GM21381 (cell line): Measurements from ENCODE around the gene CA14.
A peak's percentile ranks its signal among the peaks of the same experiment; 100 is the strongest.
"Not testable (repeated sequence)": the region's sequence is repeated elsewhere in the genome, so short reads cannot be mapped to it uniquely, and the experiment has no call there.

Source experiments
- ATAC-seq: cut with Tn5 transposase; IDR thresholded peaks from one replicate; pipeline ENCODE4 v1.9.1; 2021; ENCODE audit warnings: mild to moderate bottlenecking, moderate library complexity; ENCODE audit not compliant: unreplicated experiment

CA14 gene

GRCh38 chr1:150235852-150236613 is 21.5 kb upstream of the CA14 start, which contains the start of gene ANP32E:
TSS of gene ANP32E (minus strand) at chr1:150236112. CDS start at chr1:150235786, 326 bp downstream.
- ATAC-seq, result peak; percentile 79

- ATAC-seq, result no peak
These were observed 20.9 kb upstream of the CA14 start for GRCh38 chr1:150236614-150237100.

GRCh38 chr1:150237176-150237575 is 20.4 kb upstream of the CA14 start:
- ATAC-seq, result not testable (repeated sequence)

GRCh38 chr1:150237746-150238145 is 19.8 kb upstream of the CA14 start:
- no peak for ATAC-seq

- no peak for ATAC-seq
These were observed 14.6 kb upstream of the CA14 start for GRCh38 chr1:150243003-150243402.

GRCh38 chr1:150249936-150250335 is 7.6 kb upstream of the CA14 start:
- no peak for ATAC-seq

- no peak for ATAC-seq
These were observed 1.4 kb upstream of the CA14 start for GRCh38 chr1:150256198-150256553.

- ATAC-seq, result no peak
These were observed 826 bp upstream of the CA14 start for GRCh38 chr1:150256554-150257341.

GRCh38 chr1:150259217-150259616 is 1.6 kb downstream of the CA14 start:
- ATAC-seq, result no peak

- ATAC-seq, result no peak
These were observed 2.4 kb downstream of the CA14 start for GRCh38 chr1:150259758-150260669.

- ATAC-seq, result no peak
These were observed 3.8 kb downstream of the CA14 start for GRCh38 chr1:150261367-150261766.

GRCh38 chr1:150262388-150263320 is 5.1 kb downstream of the CA14 start:
- ATAC-seq, result no peak

GRCh38 chr1:150263549-150263948 is 6.0 kb downstream of the CA14 start:
- no peak for ATAC-seq

- no peak for ATAC-seq
These were observed 10.3 kb downstream of the CA14 start for GRCh38 chr1:150267896-150268295.

GRCh38 chr1:150268340-150268704 is 10.7 kb downstream of the CA14 start:
- ATAC-seq, result peak; percentile 11

- ATAC-seq, result peak; percentile 89
These were observed 11.3 kb downstream of the CA14 start, which contains the start of gene APH1A for GRCh38 chr1:150268705-150269403. TSS of gene APH1A (minus strand) at chr1:150269016. CDS start at chr1:150268810, 206 bp downstream.

GRCh38 chr1:150269451-150269850 is 11.9 kb downstream of the CA14 start:
- ATAC-seq, result no peak

GRCh38 chr1:150271291-150271959 is 13.9 kb downstream of the CA14 start:
- ATAC-seq, result no peak

GRCh38 chr1:150273311-150273710 is 15.7 kb downstream of the CA14 start:
- no peak for ATAC-seq
